Body of pancreas (tissue), 4 donors: ENCODE data around the gene DISP3. TPM values are rescaled to one million over a fixed set of nuclear protein-coding genes. Genes with fewer than 3 reads are reported as not detected.

ENCODE experiments used
- ATAC-seq: fragments of 150-250 bp; one replicate; pipeline ENCODE4 v1.9.1; 2016
- DNase-seq, 4 donors: peaks; one replicate each; pipeline ENCODE4 v3.0.0-alpha.2; 2019
- H3K27ac ChIP-seq, 4 donors: fragments of 200-600 bp; sonication (generic); 1 replicate in 3 of 4; 2 replicates in 1 of 4; pipeline versions ENCODE4 v1.5.1 to v1.6.1; 2016 to 2019; ENCODE audit warnings: mild to moderate bottlenecking in 1 of 4, mixed read lengths in 1 of 4, moderate library complexity in 1 of 4
- H3K27me3 ChIP-seq, 2 donors: fragments of 200-600 bp; sonication (generic); one replicate each; pipeline ENCODE4 v1.6.0; 2016; ENCODE audit warnings: mild to moderate bottlenecking in 1 of 2
- H3K36me3 ChIP-seq, 2 donors: fragments of 200-600 bp; sonication (generic); replicated peaks in 1 of 2; 2 replicates each; pipeline ENCODE4 v1.5.1; 2016; ENCODE audit warnings: low read depth in 2 of 2; ENCODE audit not compliant: insufficient read depth in 1 of 2
- H3K4me1 ChIP-seq: fragments of 200-600 bp; sonication (generic); one replicate; pipeline ENCODE4 v1.6.0; 2016
- H3K4me3 ChIP-seq, 2 donors: fragments of 200-600 bp; sonication (generic); 1 replicate in 1 of 2; 2 replicates in 1 of 2; pipeline ENCODE4 v1.5.1; 2016 to 2019
- H3K9me3 ChIP-seq, 3 donors: fragments of 200-600 bp; sonication (generic); 1 replicate in 2 of 3; 2 replicates in 1 of 3; pipeline ENCODE4 v1.5.1; 2016
- POLR2A ChIP-seq, 3 donors: fragments of 450-650 bp; IDR thresholded peaks; one replicate each; pipeline ENCODE4 v1.6.1; 2016; ENCODE audit warnings: antibody characterized with exemption in 3 of 3, mild to moderate bottlenecking in 2 of 3
- WGBS, 2 donors: methylation state at CpG; one replicate each; pipeline ENCODE4 v1.1.5; 2017; 5-methylcytosine and 5-hydroxymethylcytosine counted together
- intact Hi-C: fragments of 100-400 bp; cut with DNase I; formaldehyde crosslinking; loops from one replicate; pipeline ENCODE4 v1.15.1; 2023
- total RNA-seq, 2 donors: library from RNA; depleted of rRNA; stranded (reverse); fragments of >200 nt; gene quantifications; one replicate each; pipeline ENCODE4 v1.1.0, GENCODE V29; 2016
- TF ChIP-seq, protein P1 (sequence below), 7 experiments: fragments of 450-650 bp in 4 of 7; fragments of 200-600 bp in 3 of 7; sonication (generic) in 3 of 7; IDR thresholded peaks; one replicate each; pipeline ENCODE4 v1.5.1; 2016 to 2019; ENCODE audit warnings: antibody characterized with exemption in 7 of 7

The DISP3 gene
- total RNA-seq, 2 donors from 2014 or later, result 0.33 TPM; not detected in 1

DNA sequence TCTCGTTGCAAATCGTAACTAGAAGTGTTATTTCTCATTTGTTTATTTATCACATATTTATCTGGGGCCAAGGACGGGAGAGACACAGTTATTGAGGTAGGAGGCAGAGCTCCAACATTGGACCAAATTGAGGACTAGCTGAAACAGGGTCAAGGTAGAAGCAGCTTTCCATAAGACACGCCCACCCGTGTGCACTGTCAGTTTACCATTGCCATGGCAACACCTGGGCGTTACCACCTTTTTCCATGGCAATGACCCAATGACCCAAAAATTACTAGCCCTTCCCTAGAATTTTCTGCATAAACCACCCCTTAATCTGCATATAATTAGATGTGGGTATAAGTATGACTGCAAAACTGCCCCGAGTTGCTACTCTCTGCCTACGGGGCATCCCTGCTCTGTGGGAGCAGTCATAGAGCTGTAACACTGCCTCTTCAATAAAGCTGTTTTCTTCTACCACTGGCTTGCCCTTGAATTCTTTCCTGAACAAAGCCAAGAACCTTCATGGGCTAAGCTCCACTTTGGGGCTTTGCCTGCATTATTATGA, 102.6 kb downstream of the DISP3 start:
- 37 to 47% methylated on average over 8 of the region's 8 CpGs for WGBS, 2 donors
- H3K9me3 ChIP-seq, result no peaks in the 10 kb centered on the region
- no peak for DNase-seq
- no peaks in the 10 kb centered on the region for H3K4me1 ChIP-seq
- TF ChIP-seq POLR2A (IDR thresholded peaks at IDR 0.05), result no peak
- TF ChIP-seq, protein P1, sequence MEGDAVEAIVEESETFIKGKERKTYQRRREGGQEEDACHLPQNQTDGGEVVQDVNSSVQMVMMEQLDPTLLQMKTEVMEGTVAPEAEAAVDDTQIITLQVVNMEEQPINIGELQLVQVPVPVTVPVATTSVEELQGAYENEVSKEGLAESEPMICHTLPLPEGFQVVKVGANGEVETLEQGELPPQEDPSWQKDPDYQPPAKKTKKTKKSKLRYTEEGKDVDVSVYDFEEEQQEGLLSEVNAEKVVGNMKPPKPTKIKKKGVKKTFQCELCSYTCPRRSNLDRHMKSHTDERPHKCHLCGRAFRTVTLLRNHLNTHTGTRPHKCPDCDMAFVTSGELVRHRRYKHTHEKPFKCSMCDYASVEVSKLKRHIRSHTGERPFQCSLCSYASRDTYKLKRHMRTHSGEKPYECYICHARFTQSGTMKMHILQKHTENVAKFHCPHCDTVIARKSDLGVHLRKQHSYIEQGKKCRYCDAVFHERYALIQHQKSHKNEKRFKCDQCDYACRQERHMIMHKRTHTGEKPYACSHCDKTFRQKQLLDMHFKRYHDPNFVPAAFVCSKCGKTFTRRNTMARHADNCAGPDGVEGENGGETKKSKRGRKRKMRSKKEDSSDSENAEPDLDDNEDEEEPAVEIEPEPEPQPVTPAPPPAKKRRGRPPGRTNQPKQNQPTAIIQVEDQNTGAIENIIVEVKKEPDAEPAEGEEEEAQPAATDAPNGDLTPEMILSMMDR (IDR thresholded peaks at IDR 0.05), result no peak
- H3K36me3 ChIP-seq, result no peaks in the 10 kb centered on the region
- intact Hi-C loops, result no loop called here
- no peak overlapping the region for H3K4me3 ChIP-seq
- H3K27ac ChIP-seq, result no peak overlapping the region
- no peaks in the 10 kb centered on the region for H3K27me3 ChIP-seq
- no peak for ATAC-seq

DNA sequence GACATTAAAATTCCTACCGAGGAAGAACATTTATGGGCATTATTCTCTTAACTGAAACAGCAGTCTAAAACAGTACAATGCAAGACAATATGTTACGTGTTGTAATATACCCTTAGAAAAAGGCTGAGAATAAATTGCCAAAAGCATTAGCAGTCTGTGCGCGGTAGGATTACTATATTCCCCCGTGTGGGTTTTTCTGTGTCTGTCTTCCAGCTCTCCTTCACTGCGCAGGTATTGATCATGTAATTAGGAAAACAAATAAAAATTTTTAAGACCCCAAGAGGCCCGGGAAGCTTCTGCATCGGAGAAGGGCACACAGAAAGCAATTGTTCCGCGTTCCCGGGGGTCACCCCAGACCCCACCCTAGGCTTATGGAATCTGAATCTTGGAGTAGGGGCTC, 106.4 kb downstream of the DISP3 start:
- H3K27ac ChIP-seq, result no peak overlapping the region
- TF ChIP-seq, protein P1 (IDR thresholded peaks at IDR 0.05), result no peak
- TF ChIP-seq POLR2A (IDR thresholded peaks at IDR 0.05), result no peak
- H3K9me3 ChIP-seq, result no peaks in the 10 kb centered on the region
- DNase-seq, result no peak
- H3K4me1 ChIP-seq, result no peaks in the 10 kb centered on the region
- no peaks in the 10 kb centered on the region for H3K27me3 ChIP-seq
- ATAC-seq, result no peak
- H3K36me3 ChIP-seq, result no peaks in the 10 kb centered on the region
- WGBS, 2 donors, result 35 to 47% methylated on average over 8 to 11 of the region's 11 CpGs
- intact Hi-C loops, result no loop called here
- no peak overlapping the region for H3K4me3 ChIP-seq

Other genes starting within 250 kb of the DISP3 start
- gene MTOR, start 216.6 kb upstream of the DISP3 start, total RNA-seq, result 10 to 100 TPM; 26.2 to 28.3 TPM
- gene UBIAD1, start 206.0 kb upstream of the DISP3 start, total RNA-seq, result 10 to 100 TPM in 1 of 2 donors, 1 to 10 TPM in 1; 5.9 to 12.7 TPM
- 10 to 100 TPM; 57.4 to 87.4 TPM for gene FBXO2, start 175.3 kb downstream of the DISP3 start, total RNA-seq
- 10 to 100 TPM; 12.9 to 30.6 TPM for gene FBXO44, start 175.7 kb downstream of the DISP3 start, total RNA-seq
- gene FBXO6, start 185.0 kb downstream of the DISP3 start, total RNA-seq, result 1 to 10 TPM; 6.3 to 7.5 TPM
- 10 to 100 TPM in 1 of 2 donors, 1 to 10 TPM in 1; 6.9 to 31.6 TPM for gene MAD2L2, start 202.0 kb downstream of the DISP3 start, total RNA-seq
- gene DRAXIN, start 212.6 kb downstream of the DISP3 start, total RNA-seq, result not detected